ENCODE measurements around the gene CKLF. TPM values are rescaled to one million over a fixed set of nuclear protein-coding genes. Genes with fewer than 3 reads are reported as not detected.
A peak's percentile ranks its signal among the peaks of the same experiment; 100 is the strongest.

CKLF gene
- polyA plus RNA-seq, 3 donors = 285 to 430 (median 374) TPM

DNA sequence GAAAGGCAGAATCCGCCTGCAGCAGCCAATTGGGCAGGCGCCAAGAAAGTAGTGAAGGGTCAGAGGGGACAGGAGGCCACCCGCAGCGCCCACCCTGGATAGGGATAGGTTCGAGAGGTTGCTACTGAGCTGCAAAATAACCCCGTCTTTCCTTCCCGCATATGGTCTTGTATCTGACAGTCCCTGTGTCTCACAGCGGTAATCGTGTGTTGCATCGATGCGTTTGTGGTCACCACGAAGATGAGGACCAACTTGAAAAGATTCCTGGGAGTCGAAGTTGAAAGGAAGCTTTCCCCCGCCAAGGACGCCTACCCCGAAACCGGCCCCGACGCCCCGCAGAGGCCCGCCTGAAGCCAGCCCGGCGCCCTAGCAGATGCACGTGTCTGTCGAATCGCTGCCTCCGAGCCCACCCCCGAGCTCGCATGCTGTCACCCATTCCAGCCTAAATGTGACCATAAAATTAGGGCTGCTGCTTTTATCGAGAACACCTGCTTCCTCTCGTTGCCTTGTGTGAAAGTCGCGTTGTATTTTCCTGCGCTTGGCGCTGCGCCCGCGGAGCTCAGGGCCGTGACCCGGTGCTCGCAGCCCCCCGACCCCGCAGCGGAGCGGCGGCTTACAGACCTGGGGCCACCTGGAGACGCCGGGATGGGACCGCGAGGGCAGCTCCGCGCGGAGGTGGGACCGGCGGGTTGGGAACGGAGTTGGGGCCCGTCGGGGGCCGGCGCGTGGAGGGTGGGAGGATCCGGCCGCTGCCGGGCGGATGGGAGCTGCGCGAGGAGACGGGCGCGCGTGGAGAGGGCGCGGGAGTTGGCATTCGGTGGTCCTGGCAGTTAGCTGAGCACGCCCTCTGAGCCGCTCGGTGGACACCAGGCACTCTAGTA is 26.5 kb downstream of the CKLF start, which contains the start of gene CMTM2:
TSS of gene CMTM2 (plus strand) at position 813 of the 881 bp plus-strand sequence. CDS start 145 bp downstream, outside the sequence.
- H3K9ac ChIP-seq (ENCODE audit: insufficient read depth, low read length, poor library complexity, severe bottlenecking) = peak within 1 kb of the TSS; percentile 47
- 8% methylated on average over 70 of the region's 77 CpGs for WGBS (ENCODE audit: insufficient coverage)

DNA sequence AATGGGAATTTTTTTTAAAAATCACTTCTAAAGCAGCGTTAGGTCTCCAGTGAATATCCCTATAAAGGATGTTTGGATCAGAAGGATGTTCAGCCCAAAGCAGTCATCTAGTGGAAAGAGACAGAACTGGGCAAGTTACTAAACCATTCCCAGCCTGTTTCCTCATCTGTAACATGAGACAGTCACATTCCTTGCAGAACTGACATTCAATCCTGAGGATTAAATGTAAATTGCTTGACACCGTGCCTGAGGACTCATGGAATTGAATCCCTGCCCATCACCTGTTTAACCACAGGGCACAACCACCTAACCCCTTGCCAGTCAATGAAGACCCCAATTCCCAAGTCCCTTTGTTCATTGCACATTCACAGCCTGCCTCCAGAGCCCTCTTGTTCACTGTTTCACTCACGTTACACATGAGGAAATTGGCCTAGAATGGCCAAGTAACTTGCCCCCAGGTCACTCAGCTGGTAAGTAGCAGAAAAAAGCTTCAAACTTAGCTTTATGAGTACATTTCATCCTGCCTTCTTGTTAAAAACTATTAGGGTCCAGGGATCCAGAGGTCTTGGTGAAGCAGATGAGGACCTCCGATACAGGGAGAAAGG is 28.3 kb downstream of the CKLF start:
- peak overlapping the region in 1 of 2 donors; percentile 88 for H3K4me3 Mint-ChIP-seq
- H3K27ac Mint-ChIP-seq = peak overlapping the region in 1 of 7 donors; percentile 56
- Histone ChIP-seq H3K9me3 (replicated peaks in 1 of 2; ENCODE audit: control insufficient read depth in 1 of 2, insufficient read depth in 1 of 2, low read length in 2 of 2) (peaks cover 0 to 6% of the 10 kb centered on the region in 2 donors), H3K4me3 (replicated peaks in 1 of 3; ENCODE audit: low read depth in 2 of 3, low read length in 3 of 3) (no peak overlapping the region), H3K9ac (ENCODE audit: insufficient read depth, low read length, poor library complexity, severe bottlenecking) (no peak overlapping the region), H4K20me1 (ENCODE audit: insufficient read depth, low read length) (no peaks in the 10 kb centered on the region), H3K27me3 (ENCODE audit: control insufficient read depth in 2 of 2, insufficient read depth in 2 of 2, low read length in 2 of 2) (peaks cover 27 to 32% of the 10 kb centered on the region in 2 donors), H3K36me3 (replicated peaks in 1 of 2; ENCODE audit: control insufficient read depth in 1 of 2, insufficient read depth in 2 of 2, low read length in 2 of 2) (no peaks in the 10 kb centered on the region), H3K4me1 (ENCODE audit: control insufficient read depth in 1 of 2, insufficient read depth in 2 of 2, low read length in 2 of 2) (peaks cover 29 to 32% of the 10 kb centered on the region in 2 donors), H2AFZ (ENCODE audit: insufficient read depth, low read depth, low read length, poor library complexity, severe bottlenecking) (no peak overlapping the region), H3K79me2 (ENCODE audit: insufficient read depth, low read length) (no peaks in the 10 kb centered on the region), H3K27ac (ENCODE audit: low read depth in 1 of 2, low read length in 2 of 2) (no peak overlapping the region), H3K4me2 (replicated peaks; ENCODE audit: extremely low read depth, low read length, poor library complexity, severe bottlenecking) (no peak overlapping the region)
- 92% methylated on average over 3 of the region's 4 CpGs for WGBS (ENCODE audit: insufficient coverage)
- peaks cover 36 to 39% (median 38%) of the 10 kb centered on the region in 3 donors for H3K27me3 Mint-ChIP-seq (ENCODE audit: low read depth in 3 of 3)
- H3K9me3 Mint-ChIP-seq = peaks cover 0 to 11% (median 4%) of the 10 kb centered on the region in 7 donors
- H3K36me3 Mint-ChIP-seq = peaks cover 34 to 36% of the 10 kb centered on the region in 2 donors
- intact Hi-C loops (cut with micrococcal nuclease) = no loop called here
- DNase-seq = no peak
- peaks cover 52% of the 10 kb centered on the region for H3K4me1 Mint-ChIP-seq
- TF ChIP-seq, protein P1, sequence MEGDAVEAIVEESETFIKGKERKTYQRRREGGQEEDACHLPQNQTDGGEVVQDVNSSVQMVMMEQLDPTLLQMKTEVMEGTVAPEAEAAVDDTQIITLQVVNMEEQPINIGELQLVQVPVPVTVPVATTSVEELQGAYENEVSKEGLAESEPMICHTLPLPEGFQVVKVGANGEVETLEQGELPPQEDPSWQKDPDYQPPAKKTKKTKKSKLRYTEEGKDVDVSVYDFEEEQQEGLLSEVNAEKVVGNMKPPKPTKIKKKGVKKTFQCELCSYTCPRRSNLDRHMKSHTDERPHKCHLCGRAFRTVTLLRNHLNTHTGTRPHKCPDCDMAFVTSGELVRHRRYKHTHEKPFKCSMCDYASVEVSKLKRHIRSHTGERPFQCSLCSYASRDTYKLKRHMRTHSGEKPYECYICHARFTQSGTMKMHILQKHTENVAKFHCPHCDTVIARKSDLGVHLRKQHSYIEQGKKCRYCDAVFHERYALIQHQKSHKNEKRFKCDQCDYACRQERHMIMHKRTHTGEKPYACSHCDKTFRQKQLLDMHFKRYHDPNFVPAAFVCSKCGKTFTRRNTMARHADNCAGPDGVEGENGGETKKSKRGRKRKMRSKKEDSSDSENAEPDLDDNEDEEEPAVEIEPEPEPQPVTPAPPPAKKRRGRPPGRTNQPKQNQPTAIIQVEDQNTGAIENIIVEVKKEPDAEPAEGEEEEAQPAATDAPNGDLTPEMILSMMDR (IDR thresholded peaks at IDR 0.05) = no peak

More for the DNA sequence above, 26.5 kb downstream of the CKLF start, which contains the start of gene CMTM2:
- intact Hi-C loops (cut with micrococcal nuclease) = no loop called here
- TF ChIP-seq, protein P1 (IDR thresholded peaks at IDR 0.05) = no peak
- peaks cover 0 to 6% of the 10 kb centered on the region in 2 donors for H3K9me3 ChIP-seq (replicated peaks in 1 of 2; ENCODE audit: control insufficient read depth in 1 of 2, insufficient read depth in 1 of 2, low read length in 2 of 2)
- Mint-ChIP-seq H3K27me3 (ENCODE audit: low read depth in 3 of 3) (peaks cover 36 to 40% (median 39%) of the 10 kb centered on the region in 3 donors), H3K9me3 (peaks cover 0 to 11% (median 4%) of the 10 kb centered on the region in 7 donors), H3K4me1 (peaks cover 35% of the 10 kb centered on the region), H3K27ac (peak within 1 kb of the TSS in 2 of 7 donors; percentile 30 to 64), H3K36me3 (peaks cover 32 to 42% of the 10 kb centered on the region in 2 donors), H3K4me3 (peak within 1 kb of the TSS; percentile 76 to 88)
- H3K27ac ChIP-seq (ENCODE audit: low read depth in 1 of 2, low read length in 2 of 2) = no peak within 1 kb of the TSS
- peaks cover 27 to 32% of the 10 kb centered on the region in 2 donors for H3K27me3 ChIP-seq (ENCODE audit: control insufficient read depth in 2 of 2, insufficient read depth in 2 of 2, low read length in 2 of 2)
- no peaks in the 10 kb centered on the region for H3K79me2 ChIP-seq (ENCODE audit: insufficient read depth, low read length)
- peak within 1 kb of the TSS; percentile 79 for H2AFZ ChIP-seq (ENCODE audit: insufficient read depth, low read depth, low read length, poor library complexity, severe bottlenecking)
- no peak for DNase-seq
- no peaks in the 10 kb centered on the region for H4K20me1 ChIP-seq (ENCODE audit: insufficient read depth, low read length)
- peak within 1 kb of the TSS in 2 of 3 experiments; percentile 23 to 71 for H3K4me3 ChIP-seq (replicated peaks in 1 of 3; ENCODE audit: low read depth in 2 of 3, low read length in 3 of 3)
- no peaks in the 10 kb centered on the region for H3K36me3 ChIP-seq (replicated peaks in 1 of 2; ENCODE audit: control insufficient read depth in 1 of 2, insufficient read depth in 2 of 2, low read length in 2 of 2)
- H3K4me2 ChIP-seq (replicated peaks; ENCODE audit: extremely low read depth, low read length, poor library complexity, severe bottlenecking) = peak within 1 kb of the TSS; percentile 71
- peaks cover 14% of the 10 kb centered on the region in 2 donors for H3K4me1 ChIP-seq (ENCODE audit: control insufficient read depth in 1 of 2, insufficient read depth in 2 of 2, low read length in 2 of 2)

Measured in CD14-positive monocyte (primary cell).